Measurements from ENCODE around the gene SFXN5. TPM values are rescaled to one million over a fixed set of nuclear protein-coding genes. Genes with fewer than 3 reads are reported as not detected.

SFXN5 gene
- total and polyA plus RNA-seq, 2 of the 4 experiments (the other 2 are of a cell fraction), result 8.6 to 17.0 TPM

DNA sequence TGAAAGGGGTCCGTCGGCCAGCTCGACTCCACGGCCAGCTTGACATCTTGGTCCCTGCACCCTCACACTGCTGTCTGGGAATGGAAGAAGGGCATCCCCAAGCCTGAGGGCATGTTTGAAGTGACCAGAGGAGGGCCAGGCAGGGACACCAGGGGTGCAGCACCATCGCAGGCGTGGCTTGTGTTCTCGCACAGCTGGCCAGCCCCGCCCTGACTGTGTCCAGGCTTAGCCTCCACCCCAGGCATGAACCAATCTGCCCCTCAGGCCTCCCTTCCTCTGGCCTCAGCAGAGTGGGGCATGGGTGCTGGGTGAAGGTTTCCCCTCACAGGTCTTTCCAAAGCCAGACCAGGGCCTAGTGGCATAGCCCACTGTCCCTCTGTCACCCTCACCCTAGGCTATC lies 129.2 kb downstream of the SFXN5 start:
- H3K9me1 ChIP-seq (ENCODE audit: insufficient read depth, low read length), result peaks cover 15% of the 10 kb centered on the region
- no peak overlapping the region for H2BK120ac ChIP-seq (ENCODE audit: low read depth, low read length)
- H3K9me3 ChIP-seq (ENCODE audit: control insufficient read depth, insufficient read depth, low read length), result no peaks in the 10 kb centered on the region
- no CpG with 5 or more reads among the region's 8 CpGs for WGBS, 2 experiments (ENCODE audit: extremely low coverage in 2 of 2, insufficient read length in 1 of 2)
- no peak overlapping the region for H3K23ac ChIP-seq (ENCODE audit: low read depth, low read length)
- in situ Hi-C loops (cut with MboI; ENCODE audit: low sequenced_read_pairs) (no loop called here), dilution Hi-C loops (cut with HindIII; ENCODE audit: low sequenced_read_pairs, unreplicated experiment) (no loop called here), intact Hi-C loops (cut with micrococcal nuclease) (no loop called here)
- no peak overlapping the region for H4K5ac ChIP-seq (ENCODE audit: low read depth, low read length)
- POLR2A ChIA-PET (ENCODE audit: unreplicated experiment), result no interaction called here
- no peak overlapping the region for H3K4me2 ChIP-seq (ENCODE audit: low read depth, low read length)
- H2AFZ ChIP-seq (replicated peaks; ENCODE audit: low read length, poor library complexity), result no peak overlapping the region
- H3K14ac ChIP-seq (replicated peaks; ENCODE audit: low read depth, low read length), result no peak overlapping the region
- no peak overlapping the region for H3K4me3 ChIP-seq (ENCODE audit: insufficient read depth, low read depth, low read length)
- H3K36me3 ChIP-seq (ENCODE audit: control insufficient read depth, insufficient read depth, low read length), result no peaks in the 10 kb centered on the region
- H4K20me1 ChIP-seq (ENCODE audit: insufficient read depth, low read length), result peaks cover 4% of the 10 kb centered on the region; the same call in 1 of the 2 replicates
- H2AK9ac ChIP-seq (replicated peaks; ENCODE audit: low read depth, low read length, poor library complexity), result no peak overlapping the region
- no peak overlapping the region for H4K91ac ChIP-seq (ENCODE audit: insufficient read depth, low read depth, low read length)
- CTCF ChIA-PET, result interaction anchor here (0.6 kb wide), 1 partner anchor 214 kb away, joined by 3 read pairs; no protein-coding TSS in a partner anchor
- H3K79me1 ChIP-seq (ENCODE audit: low read depth in 1 of 2, low read length in 2 of 2), result no peaks in the 10 kb centered on the region
- H2AK5ac ChIP-seq (ENCODE audit: low read depth, low read length), result peak overlapping the region; percentile 16; the same call in 1 of the 2 replicates
- no peak overlapping the region for H2BK5ac ChIP-seq (ENCODE audit: low read depth, low read length, poor library complexity, severe bottlenecking)
- no TSS peak for BruUV-seq (replicated peaks)
- no peak overlapping the region for H3K9ac ChIP-seq (ENCODE audit: low read depth, low read length)
- ATAC-seq (ENCODE audit: low read depth), result no peak
- no peak overlapping the region for H2BK15ac ChIP-seq (ENCODE audit: low read depth, low read length)
- H3K27ac ChIP-seq (ENCODE audit: insufficient read depth, low read length), result no peak overlapping the region
- no peak overlapping the region for H3K56ac ChIP-seq (ENCODE audit: extremely low read depth, insufficient read depth, low read length)
- no peak overlapping the region for H3K4ac ChIP-seq (ENCODE audit: low read depth, low read length)
- no peak overlapping the region for H2BK20ac ChIP-seq (ENCODE audit: low read depth, low read length)
- DNase-seq, result no peak
- no peak overlapping the region for H3K18ac ChIP-seq (ENCODE audit: low read depth, low read length)
- TF ChIP-seq, protein P1, sequence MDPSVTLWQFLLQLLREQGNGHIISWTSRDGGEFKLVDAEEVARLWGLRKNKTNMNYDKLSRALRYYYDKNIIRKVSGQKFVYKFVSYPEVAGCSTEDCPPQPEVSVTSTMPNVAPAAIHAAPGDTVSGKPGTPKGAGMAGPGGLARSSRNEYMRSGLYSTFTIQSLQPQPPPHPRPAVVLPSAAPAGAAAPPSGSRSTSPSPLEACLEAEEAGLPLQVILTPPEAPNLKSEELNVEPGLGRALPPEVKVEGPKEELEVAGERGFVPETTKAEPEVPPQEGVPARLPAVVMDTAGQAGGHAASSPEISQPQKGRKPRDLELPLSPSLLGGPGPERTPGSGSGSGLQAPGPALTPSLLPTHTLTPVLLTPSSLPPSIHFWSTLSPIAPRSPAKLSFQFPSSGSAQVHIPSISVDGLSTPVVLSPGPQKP (IDR thresholded peaks at IDR 0.05; ENCODE audit: borderline replicate concordance, low read depth, low read length), result no peak
- no peak for TF ChIP-seq RAD21 (IDR thresholded peaks at IDR 0.05; ENCODE audit: low read length)
- TF ChIP-seq, protein P2, sequence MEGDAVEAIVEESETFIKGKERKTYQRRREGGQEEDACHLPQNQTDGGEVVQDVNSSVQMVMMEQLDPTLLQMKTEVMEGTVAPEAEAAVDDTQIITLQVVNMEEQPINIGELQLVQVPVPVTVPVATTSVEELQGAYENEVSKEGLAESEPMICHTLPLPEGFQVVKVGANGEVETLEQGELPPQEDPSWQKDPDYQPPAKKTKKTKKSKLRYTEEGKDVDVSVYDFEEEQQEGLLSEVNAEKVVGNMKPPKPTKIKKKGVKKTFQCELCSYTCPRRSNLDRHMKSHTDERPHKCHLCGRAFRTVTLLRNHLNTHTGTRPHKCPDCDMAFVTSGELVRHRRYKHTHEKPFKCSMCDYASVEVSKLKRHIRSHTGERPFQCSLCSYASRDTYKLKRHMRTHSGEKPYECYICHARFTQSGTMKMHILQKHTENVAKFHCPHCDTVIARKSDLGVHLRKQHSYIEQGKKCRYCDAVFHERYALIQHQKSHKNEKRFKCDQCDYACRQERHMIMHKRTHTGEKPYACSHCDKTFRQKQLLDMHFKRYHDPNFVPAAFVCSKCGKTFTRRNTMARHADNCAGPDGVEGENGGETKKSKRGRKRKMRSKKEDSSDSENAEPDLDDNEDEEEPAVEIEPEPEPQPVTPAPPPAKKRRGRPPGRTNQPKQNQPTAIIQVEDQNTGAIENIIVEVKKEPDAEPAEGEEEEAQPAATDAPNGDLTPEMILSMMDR (conservative IDR thresholded peaks at IDR 0.05; ENCODE audit: low read depth, low read length), result no peak
- no peak for TF ChIP-seq MAZ (IDR thresholded peaks at IDR 0.05; ENCODE audit: borderline replicate concordance, low read depth, low read length)
- TF ChIP-seq RCOR1 (IDR thresholded peaks at IDR 0.05; ENCODE audit: insufficient replicate concordance, low read length), result no peak
- TF ChIP-seq RFX5 (IDR thresholded peaks at IDR 0.05; ENCODE audit: low read depth, low read length), result no peak
- TF ChIP-seq MXI1 (IDR thresholded peaks at IDR 0.05; ENCODE audit: borderline replicate concordance, low read depth, low read length), result no peak
- TF ChIP-seq, protein P3, sequence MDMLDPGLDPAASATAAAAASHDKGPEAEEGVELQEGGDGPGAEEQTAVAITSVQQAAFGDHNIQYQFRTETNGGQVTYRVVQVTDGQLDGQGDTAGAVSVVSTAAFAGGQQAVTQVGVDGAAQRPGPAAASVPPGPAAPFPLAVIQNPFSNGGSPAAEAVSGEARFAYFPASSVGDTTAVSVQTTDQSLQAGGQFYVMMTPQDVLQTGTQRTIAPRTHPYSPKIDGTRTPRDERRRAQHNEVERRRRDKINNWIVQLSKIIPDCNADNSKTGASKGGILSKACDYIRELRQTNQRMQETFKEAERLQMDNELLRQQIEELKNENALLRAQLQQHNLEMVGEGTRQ (IDR thresholded peaks at IDR 0.05; ENCODE audit: low read depth, low read length), result no peak
- no peak overlapping the region for H4K8ac ChIP-seq (ENCODE audit: low read depth in 2 of 2, low read length in 2 of 2)
- H3K4me1 ChIP-seq (ENCODE audit: control insufficient read depth, insufficient read depth, low read length), result peaks cover 10% of the 10 kb centered on the region; the same call in 1 of the 2 replicates
- no peaks in the 10 kb centered on the region; the same call in 1 of the 2 replicates for H3K27me3 ChIP-seq (ENCODE audit: control insufficient read depth, insufficient read depth, low read length)

Data from IMR-90 (cell line).